Stimulated activated CD4-positive, alpha-beta T cell treated with anti-CD3 and anti-CD28 coated beads, Interleukin-4, amount 100 ng/mL, for 48 hours (primary cell): ENCODE results near the gene UQCR10.
"Not testable (repeated sequence)": the region's sequence is repeated elsewhere in the genome, so short reads cannot be mapped to it uniquely, and the experiment has no call there.

ENCODE experiments used
- DNase-seq, 2 donors: peaks; one replicate each; pipeline ENCODE4 v3.0.0-alpha.2; 2020; ENCODE audit warnings: low read depth in 2 of 2

Gene UQCR10

DNA sequence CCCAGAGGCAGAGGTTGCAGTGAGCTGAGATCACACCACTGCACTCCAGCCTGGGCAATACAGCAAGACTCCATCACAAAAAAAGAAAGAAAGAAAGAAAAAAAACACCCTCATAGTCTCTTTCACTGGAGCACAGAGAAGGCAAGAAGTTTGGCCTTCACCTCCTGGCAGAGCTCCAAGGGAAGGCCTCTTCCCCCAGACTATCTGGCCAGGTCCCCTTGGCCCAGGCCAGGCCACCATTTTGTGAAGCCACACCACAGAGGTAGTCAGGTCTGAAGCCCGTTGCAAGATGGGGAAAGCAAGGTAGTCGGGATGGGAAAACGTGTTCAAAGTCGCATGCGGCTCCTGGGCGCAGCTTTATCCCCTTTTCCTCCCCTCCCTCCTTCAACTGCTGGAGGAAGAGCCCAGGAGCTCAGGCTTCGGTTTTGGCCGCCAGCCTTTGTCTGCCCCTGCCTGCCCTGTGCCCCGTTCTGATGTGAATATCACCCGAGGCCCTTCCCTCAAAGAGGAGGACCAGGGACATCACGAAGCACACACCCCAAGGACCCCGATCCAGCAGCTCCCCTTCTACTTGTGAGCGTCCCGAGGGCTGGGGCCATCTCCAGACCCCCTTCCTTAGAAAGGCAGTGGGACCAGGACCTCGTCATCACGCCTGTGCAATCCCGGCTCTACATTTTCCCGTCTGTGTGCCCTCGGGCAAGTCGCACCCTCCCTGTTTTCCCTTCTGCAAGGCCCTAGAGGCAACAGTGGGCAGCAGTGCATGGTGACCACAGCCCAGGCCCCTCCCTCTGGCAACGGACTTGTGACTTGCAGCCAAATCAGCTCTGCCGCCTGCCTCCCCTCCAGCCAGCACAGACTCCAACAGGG lies 29.7 kb upstream of the UQCR10 start:
- DNase-seq: no peak

DNA sequence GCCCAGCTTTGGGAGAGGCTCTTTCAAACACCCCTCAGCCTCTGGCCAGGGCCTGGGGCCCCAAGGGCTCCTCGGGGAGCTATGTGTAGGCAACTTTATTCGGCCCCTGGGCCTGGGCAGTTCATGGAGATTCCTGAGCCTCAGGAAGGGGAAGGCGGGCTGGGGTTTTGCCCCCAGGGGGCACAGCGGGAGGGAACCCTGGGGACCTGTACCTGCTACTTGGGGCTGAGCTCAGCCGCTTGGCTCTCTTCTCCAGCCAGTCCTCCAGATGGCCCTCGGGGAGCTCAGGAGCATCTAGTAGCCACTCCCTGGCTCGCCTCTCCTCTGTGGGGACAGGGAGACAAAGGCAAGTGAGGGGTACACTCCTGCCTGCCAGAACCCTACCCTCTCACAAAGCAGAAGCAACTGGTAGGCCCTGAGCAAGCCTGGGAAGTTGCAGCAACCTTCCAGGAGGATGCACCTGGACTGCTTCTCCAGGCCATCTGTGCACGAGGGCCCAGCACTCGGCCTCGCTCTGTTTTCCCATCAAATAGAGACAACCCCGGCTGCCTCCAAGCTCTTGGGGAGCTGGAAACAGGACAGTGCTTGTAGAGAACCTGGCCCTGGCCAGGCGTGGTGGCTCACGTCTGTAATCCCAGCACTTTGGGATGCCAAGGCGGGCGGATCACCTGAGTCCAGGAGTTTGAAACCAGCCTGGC lies 28.9 kb upstream of the UQCR10 start:
- DNase-seq: no peak

DNA sequence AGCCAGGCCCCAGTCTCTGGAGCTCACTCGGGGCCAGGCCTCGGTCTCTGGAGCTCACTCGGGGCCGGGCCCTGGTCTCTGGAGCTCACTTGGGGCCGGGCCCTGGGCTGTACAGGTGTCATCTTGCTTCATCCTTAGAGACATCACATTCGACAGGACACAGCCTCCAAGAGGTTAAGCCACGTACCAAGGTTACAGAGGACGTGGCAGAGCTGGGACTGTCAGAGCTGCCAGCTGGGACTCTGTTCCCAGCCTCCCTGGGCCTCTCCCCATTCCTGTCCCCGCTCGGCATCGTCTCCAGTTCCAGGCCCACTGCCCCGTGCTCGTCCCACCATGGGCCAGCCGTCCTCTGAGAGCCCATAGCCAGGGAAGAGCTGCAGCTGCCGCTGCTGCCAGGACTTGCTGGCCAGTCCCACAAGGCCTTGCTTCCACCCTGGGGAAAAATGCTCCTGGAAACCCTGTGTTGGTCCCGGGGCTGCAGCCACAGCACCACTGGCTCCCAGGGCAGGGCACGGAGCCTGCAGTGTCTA lies 27.8 kb upstream of the UQCR10 start:
- DNase-seq: no peak

DNA sequence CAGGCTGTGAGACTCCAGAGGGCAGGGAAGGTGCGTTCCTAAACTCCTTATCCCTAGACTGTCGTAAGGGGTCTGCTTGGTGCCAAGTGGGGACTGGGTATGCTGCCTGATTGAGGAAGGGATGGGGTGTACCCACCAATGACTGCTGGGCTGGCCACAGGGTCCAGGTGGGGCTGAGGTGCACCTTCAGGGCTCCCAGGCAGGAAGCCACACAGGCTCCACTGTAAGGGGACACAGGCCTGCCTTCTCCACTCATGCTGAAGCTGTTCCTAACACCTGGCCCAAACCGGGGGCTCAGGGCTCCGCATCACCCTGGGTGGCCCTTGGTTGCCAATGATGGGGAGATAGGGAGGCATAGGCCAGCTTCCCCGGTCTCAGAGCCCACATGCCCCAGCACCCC lies 27.0 kb upstream of the UQCR10 start:
- no peak for DNase-seq

GRCh38 chr22:29741926-29742325 lies 25.2 kb upstream of the UQCR10 start:
- no peak for DNase-seq

DNA sequence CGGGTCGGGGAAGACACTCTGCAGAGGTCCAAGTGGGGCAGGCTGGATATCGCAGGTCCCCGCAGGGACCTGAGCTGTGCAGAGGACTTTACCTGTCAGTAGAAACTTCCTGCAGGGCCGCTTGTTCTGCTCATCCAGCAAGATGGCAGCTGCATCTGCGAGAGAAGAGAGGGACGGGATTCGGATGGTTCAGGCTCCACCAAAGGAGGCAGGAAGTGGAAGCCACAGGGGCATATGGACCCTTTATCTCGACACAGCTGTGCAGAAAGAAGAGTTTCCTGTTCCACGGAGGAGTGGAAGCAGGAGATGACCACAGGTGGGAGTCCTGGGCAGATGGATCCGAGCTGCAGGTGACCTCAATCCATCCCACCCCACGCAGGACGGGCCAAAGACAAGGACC lies 24.8 kb upstream of the UQCR10 start:
- no peak for DNase-seq

GRCh38 chr22:29744902-29745301 lies 22.3 kb upstream of the UQCR10 start:
- no peak for DNase-seq

DNA sequence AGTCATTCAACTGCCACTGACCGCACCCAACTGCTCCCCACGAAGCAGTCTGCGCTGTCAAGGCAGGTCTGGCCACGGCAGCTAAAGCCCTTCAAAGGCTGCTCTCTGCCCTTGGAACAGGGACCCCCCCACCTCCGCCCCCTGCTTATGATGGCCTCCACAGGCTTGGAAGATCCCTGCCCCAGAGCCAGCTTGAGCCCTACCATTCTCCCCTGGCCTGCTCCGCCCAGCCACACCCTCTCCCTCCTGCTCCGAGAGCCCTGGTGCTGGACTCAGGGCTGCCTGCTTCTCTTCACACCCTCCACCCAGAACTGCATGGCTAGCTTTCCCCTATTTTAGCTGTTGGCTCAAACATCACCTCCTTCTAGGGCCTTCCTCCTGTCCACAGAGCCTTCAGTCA lies 19.3 kb upstream of the UQCR10 start:
- no peak for DNase-seq

DNA sequence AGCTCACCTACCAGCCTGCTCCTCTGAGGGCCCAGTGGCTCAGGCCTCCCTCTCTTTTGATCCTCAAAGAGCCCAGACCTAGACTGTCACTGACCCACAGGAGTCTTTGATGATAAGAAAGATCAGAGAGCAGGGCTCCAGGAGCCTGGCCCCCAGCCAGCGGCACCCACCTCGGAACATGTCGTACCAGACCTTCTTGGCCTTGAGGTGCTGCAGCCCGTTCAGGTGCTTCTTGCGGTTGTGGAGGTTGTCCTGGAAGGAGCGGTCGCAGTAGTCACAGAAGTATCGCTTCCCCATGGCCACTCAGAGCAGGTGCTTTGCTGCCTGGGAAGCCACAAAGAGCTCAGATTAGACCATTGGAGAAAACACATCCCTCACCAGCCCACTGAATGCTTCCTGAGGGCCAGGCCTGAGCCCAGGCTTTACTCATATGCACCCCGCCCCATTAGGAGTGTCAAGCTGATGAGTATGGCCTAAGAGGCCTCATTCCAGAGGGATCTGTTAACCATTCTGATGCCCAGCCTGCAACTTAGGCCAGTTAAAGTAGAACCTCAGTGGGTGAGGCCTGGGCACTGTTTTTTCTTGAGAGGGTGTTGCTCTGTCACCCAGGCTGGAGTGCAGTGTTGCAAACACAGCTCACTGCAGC lies 18.8 kb upstream of the UQCR10 start:
- no peak for DNase-seq

- no peak for DNase-seq
Measured at GRCh38 chr22:29750029-29750428, 17.1 kb upstream of the UQCR10 start.

GRCh38 chr22:29750559-29751538 lies 16.3 kb upstream of the UQCR10 start:
- no peak for DNase-seq

GRCh38 chr22:29751669-29752068 lies 15.5 kb upstream of the UQCR10 start:
- no peak for DNase-seq

DNA sequence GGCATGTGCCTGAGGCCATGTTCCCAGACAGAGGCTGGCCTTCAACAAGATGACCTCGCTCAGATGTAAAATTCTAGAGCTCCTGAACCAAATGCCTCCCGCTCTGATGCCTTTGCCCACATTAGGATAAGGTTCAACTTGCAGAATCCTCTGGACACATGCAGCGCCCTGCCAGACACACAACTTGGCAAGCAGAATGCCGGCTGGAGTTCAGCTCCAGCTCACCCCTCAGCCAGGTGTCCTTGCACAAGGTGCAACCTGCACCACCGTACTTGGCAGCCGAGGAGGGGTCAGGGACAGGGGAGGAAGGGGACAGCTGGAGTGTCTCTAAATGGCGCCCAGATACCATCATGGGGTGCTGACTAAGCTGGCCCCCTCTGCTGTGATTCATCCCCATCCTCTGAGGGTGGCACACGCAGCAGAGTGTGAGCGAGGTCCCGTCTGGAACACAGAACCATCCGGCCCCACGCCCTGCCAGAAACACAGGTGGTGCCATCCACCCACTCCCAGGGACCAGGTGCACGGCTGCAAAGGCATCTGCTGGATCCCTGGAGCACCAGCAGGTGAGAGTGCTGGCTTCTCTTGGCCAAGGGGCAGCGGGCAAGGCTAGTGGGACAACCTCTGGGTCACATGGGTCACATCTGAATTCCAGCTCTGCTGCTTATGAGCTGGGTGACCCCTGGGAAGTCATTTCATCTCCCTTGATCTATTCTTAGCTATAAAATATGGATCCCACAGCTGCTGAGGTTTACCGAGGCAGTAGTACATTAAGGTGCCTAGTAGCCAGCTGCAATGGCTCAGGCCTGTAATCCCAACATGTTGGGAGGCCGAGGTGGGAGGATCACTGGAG lies 13.1 kb upstream of the UQCR10 start:
- no peak for DNase-seq

DNA sequence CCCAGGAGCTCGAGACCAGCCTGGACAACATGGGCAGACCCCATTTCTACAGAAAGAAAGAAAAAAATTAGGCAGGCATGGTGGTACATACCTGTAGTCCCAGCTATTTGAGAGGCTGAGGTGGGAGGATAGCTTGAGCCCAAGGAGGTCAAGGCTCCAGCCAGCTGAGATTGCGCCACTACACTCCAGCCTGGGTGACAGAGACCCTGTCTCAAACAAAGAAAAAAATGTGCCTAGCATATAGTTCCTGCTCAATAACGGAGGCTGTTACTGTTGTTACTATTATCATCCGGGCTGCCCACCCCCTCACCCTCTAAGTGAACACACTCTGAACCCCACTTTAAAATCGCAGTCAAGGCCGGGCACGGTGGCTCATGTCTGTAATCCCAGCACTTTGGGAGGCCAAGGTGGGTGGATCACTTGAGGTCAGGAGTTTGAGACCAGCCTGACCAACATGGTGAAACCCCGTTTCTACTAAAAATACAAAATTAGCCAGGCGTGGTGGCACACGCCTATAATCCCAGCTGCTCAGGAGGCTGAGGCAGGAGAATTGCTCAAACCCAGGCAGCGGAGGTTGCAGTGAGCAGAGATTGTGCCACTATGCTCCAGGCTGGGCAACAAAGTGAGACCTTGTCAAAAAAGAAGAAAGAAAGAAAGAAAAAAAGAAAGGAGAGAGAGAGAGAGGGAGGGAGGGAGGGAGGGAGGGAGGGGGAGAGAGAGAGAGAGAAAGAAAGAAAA lies 12.3 kb upstream of the UQCR10 start:
- not testable (repeated sequence) for DNase-seq

GRCh38 chr22:29755889-29756288 lies 11.3 kb upstream of the UQCR10 start:
- no peak for DNase-seq

GRCh38 chr22:29756341-29756740 lies 10.8 kb upstream of the UQCR10 start:
- no peak for DNase-seq

- DNase-seq: no peak
Measured at GRCh38 chr22:29757096-29757495, 10.1 kb upstream of the UQCR10 start.

- no peak for DNase-seq
Measured at GRCh38 chr22:29758068-29758622, 9.0 kb upstream of the UQCR10 start.

GRCh38 chr22:29758959-29759358 lies 8.2 kb upstream of the UQCR10 start:
- DNase-seq: no peak
